ENCODE measurements around the gene EIF6. TPM values are rescaled to one million over a fixed set of nuclear protein-coding genes. Genes with fewer than 3 reads are reported as not detected.

The EIF6 gene
- total and polyA plus RNA-seq, 2 experiments from 2014 or later: 149 to 215 TPM

DNA sequence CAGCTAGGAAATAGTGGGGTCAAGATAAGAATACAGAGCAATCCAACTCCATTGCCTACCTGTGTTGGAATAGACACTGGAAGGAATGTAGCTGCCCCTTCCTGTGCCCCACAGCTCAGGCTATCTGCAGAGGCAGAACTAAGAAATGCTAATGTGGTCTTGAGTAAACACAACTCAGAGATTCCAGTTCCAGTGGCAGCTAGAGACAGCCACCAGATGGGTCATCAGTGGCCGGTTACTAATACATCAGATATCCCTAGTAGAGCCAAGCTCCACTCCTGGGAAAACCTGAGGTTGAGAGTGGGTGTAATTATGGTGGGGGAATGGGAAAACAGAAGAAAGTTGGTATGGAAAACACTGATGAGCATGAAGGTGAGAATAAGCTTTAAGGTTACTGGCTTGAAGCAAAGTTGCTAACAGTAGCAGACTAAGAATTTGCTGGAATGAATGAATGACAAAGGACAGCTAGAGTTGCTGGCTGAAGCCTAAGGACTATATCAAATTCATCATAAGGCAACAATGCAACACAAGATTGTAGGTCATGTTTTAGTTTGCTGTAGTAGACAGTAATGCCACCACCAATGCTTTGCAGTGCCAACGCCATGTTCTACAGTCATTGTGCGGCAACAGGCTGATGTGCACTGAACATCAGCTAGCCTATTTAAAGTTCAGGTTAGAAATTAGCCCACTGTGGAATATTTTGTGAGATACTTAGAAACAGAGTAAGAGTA, 36.0 kb upstream of the EIF6 start:
- peak; percentile 33 for DNase-seq (ENCODE audit: low spot score)
- no peaks in the 10 kb centered on the region for H3F3A ChIP-seq (replicated peaks; ENCODE audit: low read depth)
- TF ChIP-seq STAT1 (IDR thresholded peaks at IDR 0.05; ENCODE audit: unreplicated experiment): no peak
- TF ChIP-seq, protein P1, sequence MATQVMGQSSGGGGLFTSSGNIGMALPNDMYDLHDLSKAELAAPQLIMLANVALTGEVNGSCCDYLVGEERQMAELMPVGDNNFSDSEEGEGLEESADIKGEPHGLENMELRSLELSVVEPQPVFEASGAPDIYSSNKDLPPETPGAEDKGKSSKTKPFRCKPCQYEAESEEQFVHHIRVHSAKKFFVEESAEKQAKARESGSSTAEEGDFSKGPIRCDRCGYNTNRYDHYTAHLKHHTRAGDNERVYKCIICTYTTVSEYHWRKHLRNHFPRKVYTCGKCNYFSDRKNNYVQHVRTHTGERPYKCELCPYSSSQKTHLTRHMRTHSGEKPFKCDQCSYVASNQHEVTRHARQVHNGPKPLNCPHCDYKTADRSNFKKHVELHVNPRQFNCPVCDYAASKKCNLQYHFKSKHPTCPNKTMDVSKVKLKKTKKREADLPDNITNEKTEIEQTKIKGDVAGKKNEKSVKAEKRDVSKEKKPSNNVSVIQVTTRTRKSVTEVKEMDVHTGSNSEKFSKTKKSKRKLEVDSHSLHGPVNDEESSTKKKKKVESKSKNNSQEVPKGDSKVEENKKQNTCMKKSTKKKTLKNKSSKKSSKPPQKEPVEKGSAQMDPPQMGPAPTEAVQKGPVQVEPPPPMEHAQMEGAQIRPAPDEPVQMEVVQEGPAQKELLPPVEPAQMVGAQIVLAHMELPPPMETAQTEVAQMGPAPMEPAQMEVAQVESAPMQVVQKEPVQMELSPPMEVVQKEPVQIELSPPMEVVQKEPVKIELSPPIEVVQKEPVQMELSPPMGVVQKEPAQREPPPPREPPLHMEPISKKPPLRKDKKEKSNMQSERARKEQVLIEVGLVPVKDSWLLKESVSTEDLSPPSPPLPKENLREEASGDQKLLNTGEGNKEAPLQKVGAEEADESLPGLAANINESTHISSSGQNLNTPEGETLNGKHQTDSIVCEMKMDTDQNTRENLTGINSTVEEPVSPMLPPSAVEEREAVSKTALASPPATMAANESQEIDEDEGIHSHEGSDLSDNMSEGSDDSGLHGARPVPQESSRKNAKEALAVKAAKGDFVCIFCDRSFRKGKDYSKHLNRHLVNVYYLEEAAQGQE (IDR thresholded peaks at IDR 0.05; ENCODE audit: unreplicated experiment): no peak
- no peaks in the 10 kb centered on the region for H3K27me3 ChIP-seq (ENCODE audit: insufficient read depth)
- H3K36me3 ChIP-seq (ENCODE audit: insufficient read depth): no peaks in the 10 kb centered on the region
- H4K20me1 ChIP-seq (replicated peaks; ENCODE audit: insufficient read depth): no peaks in the 10 kb centered on the region
- Mint-ChIP-seq H3K4me1 (peaks cover 17% of the 10 kb centered on the region), H3K9me3 (no peaks in the 10 kb centered on the region), H3K27me3 (ENCODE audit: insufficient read depth, low read depth, poor library complexity) (peaks cover 2% of the 10 kb centered on the region), H3K4me3 (no peak overlapping the region), H3K27ac (peak overlapping the region; percentile 27), H3K36me3 (ENCODE audit: low read depth) (no peaks in the 10 kb centered on the region)
- no peak overlapping the region for H2AFZ ChIP-seq
- H3K79me2 ChIP-seq (replicated peaks; ENCODE audit: insufficient read depth): no peaks in the 10 kb centered on the region
- no peak overlapping the region for H3K27ac ChIP-seq (ENCODE audit: low read depth)
- ATAC-seq: peak; percentile 55
- H3K4me3 ChIP-seq: no peak overlapping the region
- H3K4me1 ChIP-seq (ENCODE audit: insufficient read depth): peaks cover 3% of the 10 kb centered on the region; the same call in 1 of the 2 replicates
- H3K9me2 ChIP-seq (ENCODE audit: insufficient read depth): no peaks in the 10 kb centered on the region
- H3K4me2 ChIP-seq: 0 out of 2 replicates have a peak overlapping the region, but pooled peaks have one; percentile 7

DNA sequence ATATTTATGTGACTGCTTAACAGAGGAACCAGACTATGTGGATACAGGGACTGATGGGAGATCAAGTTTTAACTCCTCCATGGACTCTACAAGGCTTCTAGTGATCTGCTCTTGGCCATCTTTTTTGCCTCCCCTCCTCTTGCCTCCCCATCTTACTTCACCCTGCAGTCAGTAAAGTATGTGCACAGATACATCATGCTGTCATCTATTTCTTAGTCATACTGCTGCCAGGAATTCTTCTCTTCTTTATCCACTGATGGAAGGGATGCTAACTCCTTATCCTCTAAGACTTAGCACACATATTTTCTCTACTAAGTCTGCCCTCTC, 35.3 kb upstream of the EIF6 start:
- no peaks in the 10 kb centered on the region for H3K36me3 Mint-ChIP-seq (ENCODE audit: low read depth)
- no peak overlapping the region for H3K4me3 Mint-ChIP-seq
- peaks cover 23% of the 10 kb centered on the region for H3K4me1 Mint-ChIP-seq
- Histone ChIP-seq H3K4me1 (ENCODE audit: insufficient read depth) (peaks cover 8% of the 10 kb centered on the region), H3K36me3 (ENCODE audit: insufficient read depth) (no peaks in the 10 kb centered on the region), H2AFZ (no peak overlapping the region), H3K27ac (ENCODE audit: low read depth) (no peak overlapping the region), H4K20me1 (replicated peaks; ENCODE audit: insufficient read depth) (no peaks in the 10 kb centered on the region), H3K79me2 (replicated peaks; ENCODE audit: insufficient read depth) (no peaks in the 10 kb centered on the region), H3K4me3 (no peak overlapping the region), H3K9me2 (ENCODE audit: insufficient read depth) (no peaks in the 10 kb centered on the region), H3F3A (replicated peaks; ENCODE audit: low read depth) (no peaks in the 10 kb centered on the region), H3K27me3 (ENCODE audit: insufficient read depth) (no peaks in the 10 kb centered on the region), H3K4me2 (no peak overlapping the region)
- TF ChIP-seq EZH2 (IDR thresholded peaks at IDR 0.05; ENCODE audit: low read depth, unreplicated experiment) (no peak), EZH2phosphoT487 (IDR thresholded peaks at IDR 0.05; ENCODE audit: unreplicated experiment) (no peak), ZNF114 (CRISPR knock-in tag; IDR thresholded peaks at IDR 0.05) (no peak), STAT1 (IDR thresholded peaks at IDR 0.05; ENCODE audit: unreplicated experiment) (no peak)
- no peak for DNase-seq (ENCODE audit: low spot score)
- H3K9me3 Mint-ChIP-seq: no peaks in the 10 kb centered on the region; the same call in 2 of the 3 replicates
- no peak for ATAC-seq
- peaks cover 2% of the 10 kb centered on the region for H3K27me3 Mint-ChIP-seq (ENCODE audit: insufficient read depth, low read depth, poor library complexity)
- H3K27ac Mint-ChIP-seq: no peak overlapping the region
